Measurements from ENCODE around the gene SHROOM1. TPM values are rescaled to one million over a fixed set of nuclear protein-coding genes. Genes with fewer than 3 reads are reported as not detected.

The SHROOM1 gene
- total RNA-seq, 1 experiment from 2014 or later = 0.54 TPM

DNA sequence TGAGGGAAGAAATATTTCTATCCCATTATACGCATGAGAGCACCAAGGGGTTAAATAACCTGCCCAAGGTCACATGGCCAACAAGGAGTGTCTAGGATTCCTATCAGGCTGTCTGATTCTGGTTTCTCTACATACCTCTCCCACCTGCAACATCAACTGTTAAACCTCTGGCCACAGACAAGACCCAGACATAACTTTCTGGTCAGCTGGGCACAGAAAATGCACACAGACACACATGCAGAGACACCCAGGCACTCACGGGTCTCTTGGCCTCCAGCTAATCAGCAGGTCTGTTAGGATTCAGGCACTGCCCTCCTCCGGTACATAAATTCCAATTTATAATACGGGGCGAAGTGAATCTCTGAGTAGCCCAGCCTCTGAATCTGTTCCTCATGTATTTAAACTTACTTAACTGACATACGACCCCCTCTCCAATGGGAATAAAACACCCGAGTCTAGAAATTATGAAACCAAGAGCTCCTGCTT, 54.9 kb downstream of the SHROOM1 start:
- no peak for DNase-seq (ENCODE audit: low spot score)
- Histone ChIP-seq H3K4me3 (ENCODE audit: low read depth, low read length, poor library complexity, severe bottlenecking) (peak overlapping the region; percentile 74), H3K27ac (ENCODE audit: low read depth, low read length, poor library complexity, severe bottlenecking) (no peak overlapping the region), H3K9me3 (ENCODE audit: low read depth, low read length, poor library complexity, severe bottlenecking) (no peaks in the 10 kb centered on the region), H3K36me3 (ENCODE audit: insufficient read depth, low read length, poor library complexity, severe bottlenecking) (no peaks in the 10 kb centered on the region), H3K27me3 (replicated peaks; ENCODE audit: insufficient read depth, low read depth, low read length, poor library complexity) (no peaks in the 10 kb centered on the region), H3K4me1 (ENCODE audit: insufficient read depth, low read length, poor library complexity, severe bottlenecking) (peaks cover 6% of the 10 kb centered on the region)
- intact Hi-C loops (cut with micrococcal nuclease; ENCODE audit: unreplicated experiment) = no loop called here
- CTCF ChIA-PET = no interaction called here
- POLR2A ChIA-PET (ENCODE audit: low non-redundant PET) = no interaction called here
- TSS peak; percentile 63 for BruUV-seq (replicated peaks)
- TF ChIP-seq, protein P1, sequence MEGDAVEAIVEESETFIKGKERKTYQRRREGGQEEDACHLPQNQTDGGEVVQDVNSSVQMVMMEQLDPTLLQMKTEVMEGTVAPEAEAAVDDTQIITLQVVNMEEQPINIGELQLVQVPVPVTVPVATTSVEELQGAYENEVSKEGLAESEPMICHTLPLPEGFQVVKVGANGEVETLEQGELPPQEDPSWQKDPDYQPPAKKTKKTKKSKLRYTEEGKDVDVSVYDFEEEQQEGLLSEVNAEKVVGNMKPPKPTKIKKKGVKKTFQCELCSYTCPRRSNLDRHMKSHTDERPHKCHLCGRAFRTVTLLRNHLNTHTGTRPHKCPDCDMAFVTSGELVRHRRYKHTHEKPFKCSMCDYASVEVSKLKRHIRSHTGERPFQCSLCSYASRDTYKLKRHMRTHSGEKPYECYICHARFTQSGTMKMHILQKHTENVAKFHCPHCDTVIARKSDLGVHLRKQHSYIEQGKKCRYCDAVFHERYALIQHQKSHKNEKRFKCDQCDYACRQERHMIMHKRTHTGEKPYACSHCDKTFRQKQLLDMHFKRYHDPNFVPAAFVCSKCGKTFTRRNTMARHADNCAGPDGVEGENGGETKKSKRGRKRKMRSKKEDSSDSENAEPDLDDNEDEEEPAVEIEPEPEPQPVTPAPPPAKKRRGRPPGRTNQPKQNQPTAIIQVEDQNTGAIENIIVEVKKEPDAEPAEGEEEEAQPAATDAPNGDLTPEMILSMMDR (conservative IDR thresholded peaks at IDR 0.05; ENCODE audit: low read depth, low read length) = no peak
- no peak for TF ChIP-seq EZH2 (IDR thresholded peaks at IDR 0.05; ENCODE audit: borderline replicate concordance, low read depth, low read length, poor library complexity, severe bottlenecking)

DNA sequence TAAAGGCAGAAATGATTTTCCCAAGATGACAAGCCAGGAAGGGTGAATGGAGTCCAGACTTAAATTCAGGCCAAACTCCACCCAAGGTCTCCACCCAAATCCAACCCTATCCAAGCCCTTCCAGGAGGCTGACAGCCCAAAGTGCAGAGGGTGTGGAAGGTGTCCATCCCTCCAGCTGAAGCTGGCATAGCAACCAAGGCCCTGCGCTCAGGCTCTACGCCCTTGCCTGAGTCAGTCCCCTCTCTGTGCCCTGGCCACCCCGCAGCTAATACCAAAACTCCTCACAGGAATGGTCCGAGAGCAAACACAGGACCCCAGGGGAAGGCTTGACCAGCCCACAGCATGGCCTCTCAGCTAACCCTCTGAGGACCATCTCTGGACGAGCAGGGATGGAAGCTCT, 55.6 kb downstream of the SHROOM1 start:
- Histone ChIP-seq H3K4me1 (ENCODE audit: insufficient read depth, low read length, poor library complexity, severe bottlenecking) (peaks cover 6% of the 10 kb centered on the region), H3K27me3 (replicated peaks; ENCODE audit: insufficient read depth, low read depth, low read length, poor library complexity) (no peaks in the 10 kb centered on the region), H3K4me3 (ENCODE audit: low read depth, low read length, poor library complexity, severe bottlenecking) (no peak overlapping the region), H3K9me3 (ENCODE audit: low read depth, low read length, poor library complexity, severe bottlenecking) (no peaks in the 10 kb centered on the region), H3K36me3 (ENCODE audit: insufficient read depth, low read length, poor library complexity, severe bottlenecking) (no peaks in the 10 kb centered on the region), H3K27ac (ENCODE audit: low read depth, low read length, poor library complexity, severe bottlenecking) (no peak overlapping the region)
- BruUV-seq (replicated peaks) = no TSS peak
- CTCF ChIA-PET = no interaction called here
- intact Hi-C loops (cut with micrococcal nuclease; ENCODE audit: unreplicated experiment) = no loop called here
- TF ChIP-seq, protein P1 (conservative IDR thresholded peaks at IDR 0.05; ENCODE audit: low read depth, low read length) = no peak
- no peak for TF ChIP-seq EZH2 (IDR thresholded peaks at IDR 0.05; ENCODE audit: borderline replicate concordance, low read depth, low read length, poor library complexity, severe bottlenecking)
- DNase-seq (ENCODE audit: low spot score) = no peak
- POLR2A ChIA-PET (ENCODE audit: low non-redundant PET) = no interaction called here

DNA sequence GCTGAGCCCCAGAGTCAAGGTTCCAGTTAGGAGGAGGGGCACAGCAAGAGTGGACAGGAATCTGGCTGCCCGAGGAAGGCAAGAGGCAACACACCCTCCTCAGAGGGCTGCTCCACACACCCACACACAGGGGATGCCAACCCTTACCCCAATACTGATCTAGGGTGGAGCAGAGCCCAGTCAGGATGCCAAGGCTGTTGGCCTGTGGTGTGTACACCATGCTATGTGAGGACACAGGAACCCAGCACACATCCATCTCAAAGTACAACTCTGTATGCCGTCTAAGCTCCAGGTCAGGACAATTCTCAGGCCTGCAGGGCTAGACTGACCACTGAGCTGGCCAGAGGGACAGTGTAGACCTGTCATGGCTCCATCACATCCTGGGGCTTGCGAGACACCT, 56.0 kb downstream of the SHROOM1 start:
- Histone ChIP-seq H3K4me3 (ENCODE audit: low read depth, low read length, poor library complexity, severe bottlenecking) (no peak overlapping the region), H3K27me3 (replicated peaks; ENCODE audit: insufficient read depth, low read depth, low read length, poor library complexity) (no peaks in the 10 kb centered on the region), H3K9me3 (ENCODE audit: low read depth, low read length, poor library complexity, severe bottlenecking) (no peaks in the 10 kb centered on the region), H3K27ac (ENCODE audit: low read depth, low read length, poor library complexity, severe bottlenecking) (no peak overlapping the region), H3K4me1 (ENCODE audit: insufficient read depth, low read length, poor library complexity, severe bottlenecking) (peaks cover 6% of the 10 kb centered on the region), H3K36me3 (ENCODE audit: insufficient read depth, low read length, poor library complexity, severe bottlenecking) (no peaks in the 10 kb centered on the region)
- POLR2A ChIA-PET (ENCODE audit: low non-redundant PET) = no interaction called here
- CTCF ChIA-PET = no interaction called here
- BruUV-seq (replicated peaks) = no TSS peak
- no peak for DNase-seq (ENCODE audit: low spot score)
- intact Hi-C loops (cut with micrococcal nuclease; ENCODE audit: unreplicated experiment) = no loop called here
- TF ChIP-seq, protein P1 (conservative IDR thresholded peaks at IDR 0.05; ENCODE audit: low read depth, low read length) = no peak
- no peak for TF ChIP-seq EZH2 (IDR thresholded peaks at IDR 0.05; ENCODE audit: borderline replicate concordance, low read depth, low read length, poor library complexity, severe bottlenecking)
